Skin of body (tissue), 2 donors: Measurements from ENCODE around the gene PCBP3. TPM values are rescaled to one million over a fixed set of nuclear protein-coding genes. Genes with fewer than 3 reads are reported as not detected.
"Not testable (repeated sequence)": the region's sequence is repeated elsewhere in the genome, so short reads cannot be mapped to it uniquely, and the experiment has no call there.

Experiments used
- DNase-seq: peaks from one replicate; lab custom pipeline; 2025; lab: John Stamatoyannopoulos, UW
- total RNA-seq: library from RNA; depleted of rRNA; stranded (reverse); fragments of >200 nt; gene quantifications from one replicate; pipeline ENCODE4 v1.2.3, GENCODE V29; 2014

PCBP3 gene
- total RNA-seq, 1 donor from 2014 or later = 3.4 TPM

- DNase-seq = no peak
Measured at GRCh38 chr21:45805321-45805720, 161.8 kb downstream of the PCBP3 start.

DNA sequence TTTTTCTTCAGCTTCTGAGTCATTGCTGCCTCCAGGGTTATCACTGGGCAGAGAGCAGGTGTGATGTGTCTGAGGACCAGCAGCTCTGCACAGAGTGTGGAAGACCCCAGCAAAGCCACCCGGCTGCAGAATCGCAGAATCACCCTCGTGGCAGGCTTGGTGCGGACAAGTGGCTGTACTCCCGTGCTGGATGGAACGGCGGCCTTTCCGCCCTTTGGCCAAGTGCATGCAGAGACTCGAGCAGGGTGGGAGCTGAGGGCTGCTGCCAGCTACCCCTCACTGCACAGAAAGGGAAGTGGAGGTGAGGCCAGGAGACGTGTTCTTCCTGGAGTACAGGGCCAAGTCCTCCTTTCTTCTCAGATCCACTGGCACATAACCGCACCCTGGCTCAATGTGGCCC lies 162.5 kb downstream of the PCBP3 start:
- no peak for DNase-seq

- not testable (repeated sequence) for DNase-seq
Measured at GRCh38 chr21:45808663-45809062, 165.1 kb downstream of the PCBP3 start.

DNA sequence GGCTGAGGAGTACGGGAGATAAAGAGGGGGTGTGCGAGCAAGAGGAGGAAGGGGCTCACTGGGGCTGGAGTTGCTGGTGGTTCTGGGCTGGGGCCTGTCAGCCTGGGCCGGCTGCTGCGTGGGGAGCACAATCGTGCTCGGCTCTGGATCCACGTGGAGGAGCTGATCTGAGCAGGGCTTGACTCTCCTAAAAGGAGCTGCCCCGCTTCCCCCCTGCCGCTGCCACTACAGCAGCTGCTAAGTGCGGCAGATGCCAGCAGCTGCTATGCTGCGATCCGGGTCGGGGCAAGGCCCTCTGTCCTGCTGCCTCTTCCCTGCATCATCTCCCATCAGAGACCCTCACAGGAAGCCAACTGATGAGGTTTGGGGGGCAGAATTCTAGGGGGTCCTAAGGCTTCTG lies 165.9 kb downstream of the PCBP3 start:
- no peak for DNase-seq

DNA sequence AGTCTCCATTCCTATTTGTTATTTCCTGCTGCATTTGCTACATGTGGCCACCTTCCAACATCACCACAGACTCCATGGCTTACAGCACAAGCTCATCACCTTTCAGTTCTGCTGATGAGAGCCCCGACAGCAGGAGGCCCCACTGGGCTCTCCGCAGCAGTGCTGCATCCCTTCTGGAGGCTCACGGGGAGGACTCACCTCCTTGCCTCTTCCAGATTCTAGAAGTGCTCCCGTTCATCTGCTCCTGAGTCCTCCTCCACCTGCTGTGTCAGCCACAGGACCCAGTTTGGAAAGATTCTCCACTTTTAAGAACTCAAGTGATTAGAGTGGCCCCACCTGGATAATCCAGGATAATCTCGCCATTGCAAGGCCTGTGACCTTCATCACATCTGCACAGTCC lies 167.6 kb downstream of the PCBP3 start:
- DNase-seq = no peak

DNA sequence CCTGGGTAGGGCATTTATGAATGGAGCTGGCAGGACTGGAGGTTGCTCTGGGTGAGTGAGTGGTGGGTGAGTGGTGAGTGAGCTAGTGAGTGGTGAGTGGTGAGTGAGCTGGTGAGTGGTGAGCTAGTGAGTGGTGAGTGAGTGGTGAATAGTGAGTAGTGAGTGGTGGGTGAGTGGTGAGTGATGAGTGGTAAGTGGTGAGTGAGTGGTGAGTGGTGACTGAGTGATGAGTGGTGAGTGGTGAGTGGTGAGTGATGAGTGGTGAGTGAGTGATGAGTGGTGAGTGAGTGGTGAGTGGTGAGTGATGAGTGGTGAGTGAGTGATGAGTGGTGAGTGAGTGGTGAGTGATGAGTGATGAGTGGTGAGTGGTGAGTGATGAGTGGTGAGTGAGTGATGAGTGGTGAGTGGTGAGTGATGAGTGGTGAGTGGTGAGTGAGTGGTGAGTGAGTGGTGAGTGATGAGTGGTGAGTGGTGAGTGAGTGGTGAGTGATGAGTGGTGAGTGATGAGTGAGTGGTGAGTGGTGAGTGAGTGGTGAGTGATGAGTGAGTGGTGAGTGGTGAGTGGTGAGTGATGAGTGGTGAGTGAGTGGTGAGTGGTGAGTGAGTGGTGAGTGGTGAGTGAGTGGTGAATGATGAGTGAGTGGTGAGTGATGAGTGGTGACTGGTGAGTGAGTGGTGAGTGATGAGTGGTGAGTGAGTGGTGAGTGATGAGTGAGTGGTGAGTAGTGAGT lies 170.8 kb downstream of the PCBP3 start:
- not testable (repeated sequence) for DNase-seq

- not testable (repeated sequence) for DNase-seq
Measured at GRCh38 chr21:45815781-45816180, 172.3 kb downstream of the PCBP3 start.

DNA sequence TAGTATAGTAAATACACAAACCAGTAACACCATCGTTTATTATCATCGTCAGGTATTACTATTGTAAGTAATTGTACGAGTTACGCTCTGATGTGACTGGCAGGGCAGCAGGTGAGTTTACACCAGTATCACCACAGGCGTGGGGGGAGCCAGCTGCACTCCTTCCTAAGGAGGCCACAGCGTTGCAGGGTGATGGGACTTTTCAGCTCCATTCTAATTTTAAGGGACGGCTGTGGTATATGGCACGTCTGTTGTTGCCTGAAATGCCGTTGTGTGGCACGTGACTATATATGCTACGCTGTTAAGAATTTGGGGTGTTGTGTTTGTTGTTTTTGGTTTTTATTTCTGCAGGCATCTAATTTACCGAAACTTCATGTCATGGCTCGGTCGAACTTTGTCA lies 173.3 kb downstream of the PCBP3 start:
- DNase-seq = no peak

DNA sequence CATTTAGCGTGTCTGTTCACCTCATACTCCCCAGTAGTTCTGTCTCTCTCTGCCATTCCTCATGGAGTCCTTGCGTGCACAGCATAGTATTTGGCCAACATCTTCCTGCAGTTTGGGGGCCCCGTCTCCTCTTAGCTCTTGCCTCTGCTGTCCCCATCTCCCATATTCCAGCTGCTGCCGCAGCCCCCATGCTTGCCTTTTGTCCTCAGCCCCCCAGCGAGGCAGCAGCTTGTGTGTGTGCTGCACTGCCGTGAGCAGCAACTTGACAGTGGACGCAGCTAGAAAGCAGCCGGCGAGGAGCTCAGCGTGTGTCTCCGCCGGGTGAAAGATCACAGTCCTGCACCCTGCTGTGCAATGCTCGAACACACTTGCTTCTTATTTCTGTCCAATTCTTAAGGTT lies 173.8 kb downstream of the PCBP3 start:
- no peak for DNase-seq

- no peak for DNase-seq
Measured at GRCh38 chr21:45818276-45818903, 174.9 kb downstream of the PCBP3 start.

DNA sequence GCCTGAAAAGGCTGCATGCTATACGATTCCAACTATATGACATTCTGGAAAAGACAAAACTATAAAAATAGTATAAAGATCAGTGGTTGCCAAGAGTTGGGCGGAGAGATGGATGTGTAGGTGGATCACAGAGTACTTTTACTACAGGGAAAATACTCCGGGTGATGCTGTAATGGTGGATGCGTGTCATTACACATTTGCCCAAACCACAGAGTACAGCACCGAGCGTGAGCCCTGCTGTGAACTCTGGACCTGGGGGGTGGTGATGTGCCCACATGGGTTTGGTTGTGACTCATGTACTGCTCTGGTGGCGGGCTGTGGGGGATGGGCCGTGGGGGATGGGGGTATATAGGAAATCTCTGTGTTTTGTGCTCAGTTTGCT lies 175.4 kb downstream of the PCBP3 start:
- no peak for DNase-seq

DNA sequence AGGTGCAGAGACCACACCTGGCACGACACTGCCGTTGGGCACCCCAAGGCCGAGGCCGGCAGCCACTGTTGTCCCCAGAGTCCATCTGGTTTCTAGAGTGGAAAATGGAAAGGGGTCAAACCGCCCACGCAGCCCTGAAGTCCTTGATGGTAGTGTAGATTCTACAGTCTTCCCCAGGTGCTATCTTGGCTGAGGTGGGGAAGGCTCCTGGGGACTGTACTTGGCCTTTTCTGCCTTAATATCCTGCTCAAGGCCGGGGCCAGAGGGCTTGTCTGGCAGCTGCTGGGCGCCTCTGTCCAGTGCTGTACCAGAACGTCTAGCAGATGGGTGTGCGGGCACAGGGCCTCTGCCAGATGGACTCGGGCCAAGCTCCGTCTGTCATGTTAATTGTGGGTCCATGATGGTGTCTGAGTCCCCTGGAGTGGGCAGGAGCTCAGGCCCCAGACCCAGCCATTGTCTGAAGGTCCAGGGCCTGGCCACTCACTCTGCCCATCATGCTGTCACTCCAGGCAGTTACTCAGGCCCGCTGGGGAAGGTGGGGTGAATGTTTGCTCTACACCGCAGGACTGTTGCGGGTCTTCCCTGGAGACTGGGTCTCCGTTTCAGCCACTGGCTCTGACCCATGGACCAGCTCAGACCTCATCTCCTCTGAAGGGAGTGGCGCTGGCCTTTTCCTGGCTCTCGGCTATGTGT lies 176.1 kb downstream of the PCBP3 start:
- no peak for DNase-seq

- DNase-seq = peak; percentile 67
Measured at GRCh38 chr21:45820171-45821091, 176.9 kb downstream of the PCBP3 start.

DNA sequence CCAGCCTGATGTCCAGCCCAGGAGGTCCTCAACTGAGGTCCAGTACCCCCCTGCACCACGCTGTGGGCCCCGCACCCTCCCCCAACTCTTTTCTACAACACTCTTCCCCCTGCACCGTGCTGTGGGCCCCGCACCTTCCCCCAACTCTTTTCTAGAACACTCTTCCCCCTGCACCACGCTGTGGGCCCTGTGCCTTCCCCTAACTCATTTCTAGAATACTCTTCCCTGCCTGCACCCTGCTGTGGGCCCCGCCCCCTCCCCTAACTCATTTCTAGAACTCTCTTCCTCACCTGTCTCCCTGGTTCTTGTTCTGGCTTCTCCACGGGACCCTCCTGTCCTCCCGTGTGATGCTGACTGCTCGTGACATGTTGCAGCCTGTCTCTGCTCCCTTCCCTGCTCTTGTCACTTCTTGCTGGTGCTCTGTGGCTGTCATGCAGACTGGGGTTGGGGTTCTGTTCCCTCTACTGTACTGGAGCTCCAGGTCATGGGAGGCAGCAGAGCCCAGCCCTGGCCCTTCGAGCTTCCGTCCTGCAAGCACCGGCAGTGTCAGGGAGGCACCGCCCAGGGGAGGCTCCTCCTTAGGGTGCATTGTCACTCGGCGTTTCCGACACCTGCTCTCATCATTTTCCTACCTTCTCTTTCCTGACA lies 177.9 kb downstream of the PCBP3 start:
- no peak for DNase-seq

- no peak for DNase-seq
Measured at GRCh38 chr21:45821998-45822397, 178.5 kb downstream of the PCBP3 start.

DNA sequence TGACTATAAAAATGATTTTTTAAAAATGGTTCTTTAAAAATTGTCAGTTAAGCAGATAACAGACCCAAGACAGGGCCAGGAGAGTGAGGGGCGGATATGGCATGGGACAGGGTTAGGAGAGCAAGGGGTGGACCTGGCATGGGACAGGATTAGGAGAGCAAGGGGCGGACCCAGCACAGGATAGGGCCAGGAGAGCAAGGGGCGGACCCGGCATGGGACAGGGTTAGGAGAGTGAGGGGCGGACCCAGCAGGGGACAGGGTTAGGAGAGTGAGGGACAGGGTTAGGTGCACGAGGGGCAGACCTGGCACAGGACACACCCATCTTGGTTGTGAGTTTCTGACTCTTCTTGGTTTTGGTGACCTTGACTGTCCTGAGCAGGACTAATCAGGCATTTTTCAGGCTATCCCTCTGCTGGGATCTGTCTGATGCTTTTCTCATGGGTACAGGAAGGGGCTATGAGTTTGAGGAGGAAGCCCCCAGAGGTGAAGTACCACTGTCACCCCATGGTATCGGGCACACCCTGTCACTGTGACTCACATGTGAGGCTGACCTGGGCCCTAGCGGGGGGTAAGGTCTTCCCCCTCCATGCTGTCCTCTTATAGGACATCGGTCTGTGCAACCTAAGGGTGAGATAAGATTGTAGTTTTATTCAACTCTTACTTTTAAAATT lies 179.0 kb downstream of the PCBP3 start:
- no peak for DNase-seq

DNA sequence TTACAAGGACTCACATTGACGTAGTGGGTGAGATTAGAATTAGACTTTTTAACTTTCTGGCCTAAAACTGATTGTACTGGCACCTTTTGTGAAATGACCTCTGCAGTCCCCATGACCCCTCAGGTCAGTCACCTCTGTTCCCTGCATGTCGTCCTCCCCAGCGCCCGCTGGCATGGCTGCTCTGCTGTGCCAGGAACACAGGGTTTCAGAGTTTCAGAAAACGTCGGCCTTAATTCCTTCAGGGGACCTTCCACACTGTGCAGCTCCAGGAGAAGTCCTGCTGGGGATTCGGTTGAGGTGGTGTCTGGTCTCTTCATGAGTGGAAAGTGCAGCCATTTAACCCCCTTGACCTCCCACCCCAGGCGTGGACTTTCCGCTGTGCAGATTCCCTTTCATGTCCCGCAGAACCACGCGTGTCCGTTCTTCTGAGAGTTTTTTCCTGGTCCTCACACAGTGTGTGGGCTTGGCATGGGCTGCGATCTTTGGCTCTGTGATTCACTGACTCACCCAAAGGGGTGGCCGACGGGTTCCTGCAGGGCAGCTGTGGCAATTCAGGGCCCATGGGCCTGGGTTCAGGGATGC lies 179.7 kb downstream of the PCBP3 start:
- no peak for DNase-seq

- DNase-seq = no peak
Measured at GRCh38 chr21:45824546-45825215, 181.2 kb downstream of the PCBP3 start.

GRCh38 chr21:45825219-45825618 lies 181.7 kb downstream of the PCBP3 start:
- DNase-seq = no peak
